HG03108 (cell line): ENCODE data around the gene PRAMEF11.
"Not testable (repeated sequence)": the region's sequence is repeated elsewhere in the genome, so short reads cannot be mapped to it uniquely, and the experiment has no call there.

Experiments used
- ATAC-seq: cut with Tn5 transposase; IDR thresholded peaks from one replicate; pipeline ENCODE4 v1.9.1; 2021; ENCODE audit warnings: moderate library complexity; ENCODE audit not compliant: unreplicated experiment

PRAMEF11 gene

GRCh38 chr1:12831310-12831709 lies at the start of gene PRAMEF11:
TSS of gene PRAMEF11 (minus strand) at chr1:12831410. CDS start at chr1:12828789, 2,621 bp downstream.
- not testable (repeated sequence) for ATAC-seq

- ATAC-seq, result not testable (repeated sequence)
Observed at GRCh38 chr1:12878453-12878852, 47.2 kb upstream of the PRAMEF11 start.

GRCh38 chr1:12863131-12863880 lies 32.1 kb upstream of the PRAMEF11 start:
- ATAC-seq, result not testable (repeated sequence)

- ATAC-seq, result not testable (repeated sequence)
Observed at GRCh38 chr1:12856786-12857185, 25.6 kb upstream of the PRAMEF11 start, which contains the start of gene PRAMEF2. TSS of gene PRAMEF2 (plus strand) at chr1:12857086. CDS start at chr1:12859010, 1,924 bp downstream.

- no peak for ATAC-seq
Observed at GRCh38 chr1:12851779-12852178, 20.6 kb upstream of the PRAMEF11 start.

- ATAC-seq, result not testable (repeated sequence)
Observed at GRCh38 chr1:12848620-12849019, 17.4 kb upstream of the PRAMEF11 start, which contains the start of gene HNRNPCL1. TSS of gene HNRNPCL1 (minus strand) at chr1:12848720. CDS start at chr1:12848289, 431 bp downstream.

GRCh38 chr1:12833251-12833650 lies 2.0 kb upstream of the PRAMEF11 start:
- ATAC-seq, result not testable (repeated sequence)

GRCh38 chr1:12819061-12819460 lies 12.1 kb downstream of the PRAMEF11 start:
- ATAC-seq, result not testable (repeated sequence)

- ATAC-seq, result no peak
Observed at GRCh38 chr1:12811409-12811784, 19.8 kb downstream of the PRAMEF11 start.

- no peak for ATAC-seq
Observed at GRCh38 chr1:12810691-12811408, 20.4 kb downstream of the PRAMEF11 start.

GRCh38 chr1:12809933-12810332 lies 21.3 kb downstream of the PRAMEF11 start:
- no peak for ATAC-seq

- no peak for ATAC-seq
Observed at GRCh38 chr1:12799730-12800129, 31.5 kb downstream of the PRAMEF11 start.

GRCh38 chr1:12798911-12799310 lies 32.3 kb downstream of the PRAMEF11 start:
- no peak for ATAC-seq

- ATAC-seq, result not testable (repeated sequence)
Observed at GRCh38 chr1:12791097-12791496, 40.1 kb downstream of the PRAMEF11 start, which contains the start of gene PRAMEF1. TSS of gene PRAMEF1 (plus strand) at chr1:12791397. CDS start at chr1:12793228, 1,831 bp downstream.

- ATAC-seq, result not testable (repeated sequence)
Observed at GRCh38 chr1:12784729-12785128, 46.5 kb downstream of the PRAMEF11 start.

- ATAC-seq, result not testable (repeated sequence)
Observed at GRCh38 chr1:12783783-12784182, 47.4 kb downstream of the PRAMEF11 start.

GRCh38 chr1:12781488-12781887 lies 49.7 kb downstream of the PRAMEF11 start:
- not testable (repeated sequence) for ATAC-seq

- no peak for ATAC-seq
Observed at GRCh38 chr1:12778907-12779306, 52.3 kb downstream of the PRAMEF11 start.

GRCh38 chr1:12778061-12778460 lies 53.1 kb downstream of the PRAMEF11 start:
- no peak for ATAC-seq

- no peak for ATAC-seq
Observed at GRCh38 chr1:12776801-12777557, 54.2 kb downstream of the PRAMEF11 start.

GRCh38 chr1:12775443-12775842 lies 55.8 kb downstream of the PRAMEF11 start:
- no peak for ATAC-seq
